Keratinocyte (primary cell): ENCODE measurements around the gene TP53AIP1.

Source experiments
- CTCF ChIP-seq, 3 experiments: IDR thresholded peaks in 1 of 3; conservative IDR thresholded peaks in 1 of 3; optimal IDR thresholded peaks in 1 of 3; 2 replicates in 2 of 3; 3 replicates in 1 of 3; pipeline versions ENCODE3 to v1.5.1; 2011; ENCODE audit warnings: low read length in 3 of 3, mild to moderate bottlenecking in 3 of 3, moderate library complexity in 2 of 3, control low read depth in 1 of 3, inconsistent platforms in 1 of 3; ENCODE audit not compliant: insufficient read depth in 2 of 3; ENCODE audit errors: extremely low read depth in 1 of 3
- EZH2 ChIP-seq: IDR thresholded peaks from one replicate; pipeline ENCODE4 v1.6.1; 2012; ENCODE audit warnings: inconsistent platforms, mild to moderate bottlenecking, low read length, moderate library complexity

DNA sequence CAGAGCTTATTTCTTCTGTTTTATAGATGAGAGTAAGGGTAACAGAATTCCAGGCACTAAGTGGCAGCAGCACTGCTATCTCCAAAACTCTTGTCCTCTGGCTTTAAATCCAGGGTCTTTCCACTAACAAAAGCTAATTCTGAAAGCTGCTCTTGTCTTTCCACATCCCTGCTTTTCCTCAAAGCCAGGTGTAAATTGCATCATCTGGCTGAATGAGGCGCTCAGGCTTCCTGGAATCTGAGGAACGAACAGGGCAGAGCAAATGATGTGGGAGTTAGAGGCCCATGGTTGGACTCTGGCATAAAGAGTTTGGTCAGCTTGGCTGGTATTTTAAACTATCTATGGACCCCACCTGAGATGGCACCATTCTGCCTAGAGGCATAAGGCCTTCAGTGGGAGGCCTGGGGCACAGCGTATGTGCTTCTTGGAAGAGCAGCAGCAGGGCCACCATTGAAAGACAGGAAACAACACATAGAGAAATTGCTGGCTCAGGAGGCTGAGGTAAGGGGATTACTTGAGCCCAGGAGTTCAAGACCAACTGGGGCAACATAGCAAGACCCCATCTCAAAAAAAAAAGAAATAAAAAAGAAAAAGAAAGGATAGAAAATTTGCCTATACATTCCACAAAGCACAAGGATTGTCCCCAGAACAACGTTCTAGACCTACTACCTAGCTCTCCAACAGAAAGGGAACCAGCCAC lies 49.7 kb downstream of the TP53AIP1 start:
- TF ChIP-seq CTCF (optimal IDR thresholded peaks at IDR 0.05 in 1 of 3, IDR thresholded peaks at IDR 0.05 in 1 of 3, conservative IDR thresholded peaks at IDR 0.05 in 1 of 3; ENCODE audit: extremely low read depth in 1 of 3, insufficient read depth in 2 of 3, low read length in 3 of 3): no peak
- TF ChIP-seq EZH2: no peak
